Stimulated activated CD8-positive, alpha-beta memory T cell treated with anti-CD3 and anti-CD28 coated beads, Interleukin-12 subunit alpha, Interleukin-12 subunit beta, amount 100 ng/mL, for 4 hours (primary cell): Measurements from ENCODE around the gene COL8A1.

Source experiments
- DNase-seq: peaks from one replicate; pipeline ENCODE4 v3.0.0-alpha.2; 2020; ENCODE audit warnings: low read depth

The COL8A1 gene

GRCh38 chr3:99761415-99762165 lies 123.2 kb downstream of the COL8A1 start:
- no peak for DNase-seq

GRCh38 chr3:99762901-99763300 lies 124.5 kb downstream of the COL8A1 start:
- no peak for DNase-seq

- no peak for DNase-seq
Observed at GRCh38 chr3:99764377-99764776, 126.0 kb downstream of the COL8A1 start.

GRCh38 chr3:99765042-99765942 lies 126.9 kb downstream of the COL8A1 start:
- no peak for DNase-seq

GRCh38 chr3:99767291-99767690 lies 128.9 kb downstream of the COL8A1 start:
- DNase-seq = no peak

GRCh38 chr3:99768126-99768525 lies 129.7 kb downstream of the COL8A1 start:
- no peak for DNase-seq

GRCh38 chr3:99768808-99769501 lies 130.6 kb downstream of the COL8A1 start:
- DNase-seq = no peak

- no peak for DNase-seq
Observed at GRCh38 chr3:99772171-99772570, 133.8 kb downstream of the COL8A1 start.

GRCh38 chr3:99772671-99773070 lies 134.3 kb downstream of the COL8A1 start:
- DNase-seq = no peak

- DNase-seq = no peak
Observed at GRCh38 chr3:99774467-99774866, 136.1 kb downstream of the COL8A1 start.

- DNase-seq = no peak
Observed at GRCh38 chr3:99776516-99777209, 138.3 kb downstream of the COL8A1 start.

- DNase-seq = no peak
Observed at GRCh38 chr3:99777210-99777549, 138.8 kb downstream of the COL8A1 start.

GRCh38 chr3:99777708-99778107 lies 139.3 kb downstream of the COL8A1 start:
- DNase-seq = no peak

- no peak for DNase-seq
Observed at GRCh38 chr3:99780749-99781148, 142.4 kb downstream of the COL8A1 start.

GRCh38 chr3:99781761-99782160 lies 143.4 kb downstream of the COL8A1 start:
- no peak for DNase-seq

GRCh38 chr3:99783011-99783573 lies 144.7 kb downstream of the COL8A1 start:
- DNase-seq = no peak

- DNase-seq = no peak
Observed at GRCh38 chr3:99789011-99789721, 150.8 kb downstream of the COL8A1 start.

GRCh38 chr3:99794485-99794884 lies 156.1 kb downstream of the COL8A1 start:
- DNase-seq = no peak

- no peak for DNase-seq
Observed at GRCh38 chr3:99795573-99795972, 157.2 kb downstream of the COL8A1 start.

- no peak for DNase-seq
Observed at GRCh38 chr3:99799422-99799821, 161.0 kb downstream of the COL8A1 start.

GRCh38 chr3:99803297-99803696 lies 164.9 kb downstream of the COL8A1 start:
- DNase-seq = no peak
